Body of pancreas (tissue), 4 donors: ENCODE data around the gene MAP3K7CL.

Experiments used
- POLR2A ChIP-seq, 3 donors: fragments of 450-650 bp; IDR thresholded peaks; one replicate each; pipeline ENCODE4 v1.6.1; 2016; ENCODE audit warnings: antibody characterized with exemption in 3 of 3, mild to moderate bottlenecking in 2 of 3
- TF ChIP-seq, protein P1 (sequence below), 7 experiments: fragments of 450-650 bp in 4 of 7; fragments of 200-600 bp in 3 of 7; sonication (generic) in 3 of 7; IDR thresholded peaks; one replicate each; pipeline ENCODE4 v1.5.1; 2016 to 2019; ENCODE audit warnings: antibody characterized with exemption in 7 of 7

- TF ChIP-seq, protein P1, sequence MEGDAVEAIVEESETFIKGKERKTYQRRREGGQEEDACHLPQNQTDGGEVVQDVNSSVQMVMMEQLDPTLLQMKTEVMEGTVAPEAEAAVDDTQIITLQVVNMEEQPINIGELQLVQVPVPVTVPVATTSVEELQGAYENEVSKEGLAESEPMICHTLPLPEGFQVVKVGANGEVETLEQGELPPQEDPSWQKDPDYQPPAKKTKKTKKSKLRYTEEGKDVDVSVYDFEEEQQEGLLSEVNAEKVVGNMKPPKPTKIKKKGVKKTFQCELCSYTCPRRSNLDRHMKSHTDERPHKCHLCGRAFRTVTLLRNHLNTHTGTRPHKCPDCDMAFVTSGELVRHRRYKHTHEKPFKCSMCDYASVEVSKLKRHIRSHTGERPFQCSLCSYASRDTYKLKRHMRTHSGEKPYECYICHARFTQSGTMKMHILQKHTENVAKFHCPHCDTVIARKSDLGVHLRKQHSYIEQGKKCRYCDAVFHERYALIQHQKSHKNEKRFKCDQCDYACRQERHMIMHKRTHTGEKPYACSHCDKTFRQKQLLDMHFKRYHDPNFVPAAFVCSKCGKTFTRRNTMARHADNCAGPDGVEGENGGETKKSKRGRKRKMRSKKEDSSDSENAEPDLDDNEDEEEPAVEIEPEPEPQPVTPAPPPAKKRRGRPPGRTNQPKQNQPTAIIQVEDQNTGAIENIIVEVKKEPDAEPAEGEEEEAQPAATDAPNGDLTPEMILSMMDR (IDR thresholded peaks at IDR 0.05): no peak
- no peak for TF ChIP-seq POLR2A (IDR thresholded peaks at IDR 0.05)
Measured at GRCh38 chr21:29208044-29208681, 77.7 kb downstream of the MAP3K7CL start.
